WTC11 (cell line): ENCODE data around the gene PIK3R6.

ENCODE experiments used
- CTCF ChIP-seq: fragments of 200-600 bp; IDR thresholded peaks from 2 replicates; pipeline ENCODE4 v1.8.0; 2022; ENCODE audit warnings: antibody characterized with exemption
- FOXK1 ChIP-seq: sonication (generic); formaldehyde crosslinking; IDR thresholded peaks from 2 replicates; pipeline ENCODE4 v1.8.0; 2022; ENCODE audit warnings: mild to moderate bottlenecking, moderate library complexity, missing genetic modification reagents
- HMGXB4 ChIP-seq: sonication (generic); formaldehyde crosslinking; IDR thresholded peaks from 2 replicates; pipeline ENCODE4 v1.8.1; 2023; ENCODE audit warnings: mild to moderate bottlenecking, moderate library complexity, missing genetic modification reagents
- IRF2 ChIP-seq: sonication (generic); formaldehyde crosslinking; IDR thresholded peaks from 2 replicates; pipeline ENCODE4 v1.8.0; 2022; ENCODE audit warnings: low read depth, missing genetic modification reagents, borderline replicate concordance
- JUN ChIP-seq: sonication (generic); formaldehyde crosslinking; IDR thresholded peaks from 2 replicates; pipeline ENCODE4 v1.8.0; 2023; ENCODE audit warnings: mild to moderate bottlenecking, missing genetic modification reagents
- MAX ChIP-seq: sonication (generic); formaldehyde crosslinking; IDR thresholded peaks from 2 replicates; pipeline ENCODE4 v1.8.0; 2022; ENCODE audit warnings: mild to moderate bottlenecking, missing genetic modification reagents
- NR3C1 ChIP-seq: sonication (generic); formaldehyde crosslinking; conservative IDR thresholded peaks from 2 replicates; pipeline ENCODE4 v1.8.1; 2023; ENCODE audit warnings: low read depth, mild to moderate bottlenecking, missing genetic modification reagents
- OVOL2 ChIP-seq: fragments of 250-450 bp; sonication (Bioruptor Pico); IDR thresholded peaks from 2 replicates; pipeline ENCODE4 v1.9.0; 2021; ENCODE audit warnings: mild to moderate bottlenecking, borderline replicate concordance
- SP1 ChIP-seq: sonication (generic); formaldehyde crosslinking; conservative IDR thresholded peaks from 2 replicates; pipeline ENCODE4 v1.8.1; 2022; ENCODE audit warnings: missing genetic modification reagents
- TP53 ChIP-seq: sonication (generic); formaldehyde crosslinking; IDR thresholded peaks from 2 replicates; pipeline ENCODE4 v1.8.1; 2023; ENCODE audit warnings: mild to moderate bottlenecking, missing genetic modification reagents
- ZNF138 ChIP-seq: sonication (generic); formaldehyde crosslinking; conservative IDR thresholded peaks from 2 replicates; pipeline ENCODE4 v1.8.1; 2022; ENCODE audit warnings: mild to moderate bottlenecking, moderate library complexity, missing genetic modification reagents
- ZSCAN18 ChIP-seq: fragments of 250-450 bp; sonication (Bioruptor Pico); IDR thresholded peaks from 2 replicates; pipeline ENCODE4 v2.1.2; 2022; ENCODE audit warnings: mild to moderate bottlenecking, moderate library complexity

GRCh38 chr17:8830141-8830540, 37.3 kb downstream of the PIK3R6 start:
- TF ChIP-seq CTCF (no peak), ZNF138 (CRISPR knock-in tag) (no peak), JUN (CRISPR knock-in tag) (no peak), MAX (no peak), TP53 (CRISPR knock-in tag) (no peak), ZSCAN18 (CRISPR knock-in tag) (no peak), OVOL2 (CRISPR knock-in tag) (no peak), NR3C1 (CRISPR knock-in tag) (no peak), FOXK1 (no peak), SP1 (CRISPR knock-in tag) (no peak), HMGXB4 (CRISPR knock-in tag) (no peak), IRF2 (no peak)
